ENCODE measurements around the gene SH3BP5.

DNA sequence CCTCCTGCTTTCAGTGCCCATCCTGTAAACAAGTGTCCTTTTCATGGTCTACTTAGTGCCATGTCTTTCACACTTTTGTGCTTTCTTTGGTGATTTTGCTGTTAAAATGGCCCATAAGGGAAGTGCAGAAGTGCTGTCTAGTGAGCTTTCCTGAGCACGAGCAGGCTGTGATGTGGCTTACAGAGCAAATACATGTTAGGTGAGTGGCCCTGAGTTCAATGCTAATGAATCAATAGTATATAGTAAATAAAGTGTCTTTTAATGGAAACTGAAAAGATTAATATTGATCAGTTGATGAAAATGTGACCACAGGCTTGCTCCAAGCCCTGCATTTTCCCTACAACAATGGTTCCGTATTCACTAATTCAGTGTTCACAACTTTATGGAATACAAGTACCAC lies 5.7 kb downstream of the SH3BP5 start:
- TF ChIP-seq, protein P1, sequence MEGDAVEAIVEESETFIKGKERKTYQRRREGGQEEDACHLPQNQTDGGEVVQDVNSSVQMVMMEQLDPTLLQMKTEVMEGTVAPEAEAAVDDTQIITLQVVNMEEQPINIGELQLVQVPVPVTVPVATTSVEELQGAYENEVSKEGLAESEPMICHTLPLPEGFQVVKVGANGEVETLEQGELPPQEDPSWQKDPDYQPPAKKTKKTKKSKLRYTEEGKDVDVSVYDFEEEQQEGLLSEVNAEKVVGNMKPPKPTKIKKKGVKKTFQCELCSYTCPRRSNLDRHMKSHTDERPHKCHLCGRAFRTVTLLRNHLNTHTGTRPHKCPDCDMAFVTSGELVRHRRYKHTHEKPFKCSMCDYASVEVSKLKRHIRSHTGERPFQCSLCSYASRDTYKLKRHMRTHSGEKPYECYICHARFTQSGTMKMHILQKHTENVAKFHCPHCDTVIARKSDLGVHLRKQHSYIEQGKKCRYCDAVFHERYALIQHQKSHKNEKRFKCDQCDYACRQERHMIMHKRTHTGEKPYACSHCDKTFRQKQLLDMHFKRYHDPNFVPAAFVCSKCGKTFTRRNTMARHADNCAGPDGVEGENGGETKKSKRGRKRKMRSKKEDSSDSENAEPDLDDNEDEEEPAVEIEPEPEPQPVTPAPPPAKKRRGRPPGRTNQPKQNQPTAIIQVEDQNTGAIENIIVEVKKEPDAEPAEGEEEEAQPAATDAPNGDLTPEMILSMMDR (IDR thresholded peaks at IDR 0.05) = no peak
- TF ChIP-seq, protein P2, sequence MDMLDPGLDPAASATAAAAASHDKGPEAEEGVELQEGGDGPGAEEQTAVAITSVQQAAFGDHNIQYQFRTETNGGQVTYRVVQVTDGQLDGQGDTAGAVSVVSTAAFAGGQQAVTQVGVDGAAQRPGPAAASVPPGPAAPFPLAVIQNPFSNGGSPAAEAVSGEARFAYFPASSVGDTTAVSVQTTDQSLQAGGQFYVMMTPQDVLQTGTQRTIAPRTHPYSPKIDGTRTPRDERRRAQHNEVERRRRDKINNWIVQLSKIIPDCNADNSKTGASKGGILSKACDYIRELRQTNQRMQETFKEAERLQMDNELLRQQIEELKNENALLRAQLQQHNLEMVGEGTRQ (IDR thresholded peaks at IDR 0.05; ENCODE audit: borderline replicate concordance, low read depth, low read length) = no peak
- no peak for TF ChIP-seq TAF1 (IDR thresholded peaks at IDR 0.05; ENCODE audit: borderline replicate concordance, low read depth, low read length)
- no peak for TF ChIP-seq RAD21 (IDR thresholded peaks at IDR 0.05; ENCODE audit: low read length)
- TF ChIP-seq FOXM1 (IDR thresholded peaks at IDR 0.05; ENCODE audit: low read depth) = no peak
- TF ChIP-seq, protein P3, sequence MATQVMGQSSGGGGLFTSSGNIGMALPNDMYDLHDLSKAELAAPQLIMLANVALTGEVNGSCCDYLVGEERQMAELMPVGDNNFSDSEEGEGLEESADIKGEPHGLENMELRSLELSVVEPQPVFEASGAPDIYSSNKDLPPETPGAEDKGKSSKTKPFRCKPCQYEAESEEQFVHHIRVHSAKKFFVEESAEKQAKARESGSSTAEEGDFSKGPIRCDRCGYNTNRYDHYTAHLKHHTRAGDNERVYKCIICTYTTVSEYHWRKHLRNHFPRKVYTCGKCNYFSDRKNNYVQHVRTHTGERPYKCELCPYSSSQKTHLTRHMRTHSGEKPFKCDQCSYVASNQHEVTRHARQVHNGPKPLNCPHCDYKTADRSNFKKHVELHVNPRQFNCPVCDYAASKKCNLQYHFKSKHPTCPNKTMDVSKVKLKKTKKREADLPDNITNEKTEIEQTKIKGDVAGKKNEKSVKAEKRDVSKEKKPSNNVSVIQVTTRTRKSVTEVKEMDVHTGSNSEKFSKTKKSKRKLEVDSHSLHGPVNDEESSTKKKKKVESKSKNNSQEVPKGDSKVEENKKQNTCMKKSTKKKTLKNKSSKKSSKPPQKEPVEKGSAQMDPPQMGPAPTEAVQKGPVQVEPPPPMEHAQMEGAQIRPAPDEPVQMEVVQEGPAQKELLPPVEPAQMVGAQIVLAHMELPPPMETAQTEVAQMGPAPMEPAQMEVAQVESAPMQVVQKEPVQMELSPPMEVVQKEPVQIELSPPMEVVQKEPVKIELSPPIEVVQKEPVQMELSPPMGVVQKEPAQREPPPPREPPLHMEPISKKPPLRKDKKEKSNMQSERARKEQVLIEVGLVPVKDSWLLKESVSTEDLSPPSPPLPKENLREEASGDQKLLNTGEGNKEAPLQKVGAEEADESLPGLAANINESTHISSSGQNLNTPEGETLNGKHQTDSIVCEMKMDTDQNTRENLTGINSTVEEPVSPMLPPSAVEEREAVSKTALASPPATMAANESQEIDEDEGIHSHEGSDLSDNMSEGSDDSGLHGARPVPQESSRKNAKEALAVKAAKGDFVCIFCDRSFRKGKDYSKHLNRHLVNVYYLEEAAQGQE (IDR thresholded peaks at IDR 0.05; ENCODE audit: low read depth, low read length) = no peak
- TF ChIP-seq, protein P4, sequence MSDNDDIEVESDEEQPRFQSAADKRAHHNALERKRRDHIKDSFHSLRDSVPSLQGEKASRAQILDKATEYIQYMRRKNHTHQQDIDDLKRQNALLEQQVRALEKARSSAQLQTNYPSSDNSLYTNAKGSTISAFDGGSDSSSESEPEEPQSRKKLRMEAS (IDR thresholded peaks at IDR 0.05; ENCODE audit: low read depth) = no peak
- TF ChIP-seq POLR2AphosphoS5 (IDR thresholded peaks at IDR 0.05; ENCODE audit: low read depth, low read length) = no peak
- TF ChIP-seq SIN3A (IDR thresholded peaks at IDR 0.05; ENCODE audit: borderline replicate concordance, low read depth, low read length) = no peak
- TF ChIP-seq MXI1 (IDR thresholded peaks at IDR 0.05; ENCODE audit: low read depth, low read length) = no peak
